ENCODE measurements around the gene TCF12.

TCF12 gene

DNA sequence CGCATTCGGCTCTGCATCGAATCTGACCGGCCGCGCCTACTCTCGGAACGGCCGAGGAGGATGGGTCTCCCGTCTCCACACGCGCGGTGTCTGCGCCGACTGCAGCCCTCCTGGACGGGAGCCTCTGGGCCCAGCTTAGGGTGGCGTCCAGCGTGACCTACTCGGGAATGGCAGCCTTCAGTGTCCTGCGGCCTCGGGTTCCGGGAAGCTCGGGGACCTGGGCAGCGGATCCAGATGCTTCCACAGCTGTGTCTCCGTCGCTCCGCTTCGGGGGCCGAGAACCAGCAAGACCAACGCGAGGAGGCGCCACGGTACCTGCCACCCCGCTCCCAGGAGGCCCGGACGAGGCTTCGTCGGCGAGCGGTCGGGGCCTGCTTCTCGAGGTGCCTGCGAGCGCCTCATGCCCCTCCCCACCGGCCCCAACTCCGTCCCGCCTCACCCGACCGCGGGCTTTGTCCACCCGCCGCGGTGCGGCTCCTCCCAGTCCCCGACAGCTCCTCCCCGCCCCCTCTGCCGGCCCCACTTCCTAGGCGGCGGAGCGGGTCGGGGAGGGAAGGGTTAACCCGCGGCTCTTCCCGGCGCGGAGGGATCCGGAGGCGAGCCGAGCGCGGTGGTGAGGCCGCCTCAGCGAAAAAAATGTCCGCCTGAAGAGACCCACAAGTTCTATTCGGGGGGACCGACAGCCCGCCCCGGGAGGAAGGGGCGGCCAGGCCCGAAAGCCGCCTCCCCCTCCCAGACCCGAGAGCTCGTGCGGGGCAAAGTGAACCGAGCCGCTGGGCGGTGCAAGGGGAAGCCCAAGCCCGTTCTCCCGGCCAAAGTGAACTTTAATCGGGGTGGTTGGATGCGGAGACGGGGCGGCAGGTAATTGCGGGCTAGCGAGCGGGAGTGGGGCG is at the start of gene TCF12:
Gene TCF12 (plus strand): TSS at position 599 of the 893 bp plus-strand sequence. CDS start 1,270 bp downstream, outside the sequence.
- DNase-seq = peak; percentile 67 to 88 (median 78)

DNA sequence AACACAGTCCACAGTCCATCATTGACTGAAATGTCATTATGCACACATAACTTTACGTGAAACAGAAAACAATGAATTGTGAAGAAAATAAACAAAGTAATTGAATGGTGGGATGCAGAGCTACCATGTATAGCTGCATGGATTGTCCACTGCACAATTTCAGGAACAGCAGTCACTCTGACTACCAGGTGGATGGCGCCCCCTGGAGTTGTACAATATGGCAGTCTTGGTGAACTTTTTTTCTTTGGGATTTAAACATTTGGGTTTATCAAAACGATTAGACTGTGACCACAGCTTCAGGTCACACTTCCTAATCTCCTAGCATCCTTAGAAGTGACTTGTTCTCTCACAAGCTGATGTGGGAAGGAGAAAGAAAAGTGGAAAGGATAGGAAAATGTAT is 48.9 kb upstream of the TCF12 start:
- DNase-seq = no peak

DNA sequence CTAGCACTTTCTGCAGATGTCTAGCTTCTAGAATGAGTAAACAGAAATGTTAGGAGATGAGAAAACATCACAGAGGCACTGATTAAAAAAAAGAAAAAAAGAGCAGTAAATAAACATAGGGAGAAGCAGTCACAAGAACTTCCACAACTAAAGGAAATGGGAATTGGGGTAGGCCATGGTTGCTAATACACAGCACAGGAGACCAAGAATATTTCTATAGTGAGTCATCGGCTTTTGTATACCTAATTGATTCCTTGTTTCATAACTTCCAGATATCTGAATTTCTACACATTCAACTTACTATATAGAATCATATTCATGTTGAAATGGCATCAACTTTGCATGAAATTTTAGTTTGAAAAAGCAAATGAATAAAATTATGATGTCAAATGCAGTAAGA is 47.3 kb upstream of the TCF12 start:
- no peak for DNase-seq

DNA sequence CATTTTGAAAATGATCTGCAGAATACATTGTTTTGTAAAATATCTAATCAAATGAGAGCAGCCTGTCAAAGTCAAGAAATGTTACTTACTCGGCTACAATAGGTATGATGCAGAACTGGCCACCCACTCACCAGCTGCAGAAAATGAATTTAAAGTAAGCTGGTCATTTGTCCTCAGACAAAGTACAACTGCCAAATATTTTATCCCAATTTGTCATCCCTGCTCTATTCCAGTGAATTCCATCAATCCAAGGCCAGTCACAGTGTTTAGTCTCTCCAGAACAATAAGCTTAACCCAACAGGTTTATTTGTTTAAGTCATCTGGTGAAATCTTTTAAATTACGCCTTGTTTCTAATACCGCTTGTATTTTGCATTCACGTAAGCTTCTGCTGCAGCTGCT is 46.6 kb upstream of the TCF12 start:
- DNase-seq = no peak

DNA sequence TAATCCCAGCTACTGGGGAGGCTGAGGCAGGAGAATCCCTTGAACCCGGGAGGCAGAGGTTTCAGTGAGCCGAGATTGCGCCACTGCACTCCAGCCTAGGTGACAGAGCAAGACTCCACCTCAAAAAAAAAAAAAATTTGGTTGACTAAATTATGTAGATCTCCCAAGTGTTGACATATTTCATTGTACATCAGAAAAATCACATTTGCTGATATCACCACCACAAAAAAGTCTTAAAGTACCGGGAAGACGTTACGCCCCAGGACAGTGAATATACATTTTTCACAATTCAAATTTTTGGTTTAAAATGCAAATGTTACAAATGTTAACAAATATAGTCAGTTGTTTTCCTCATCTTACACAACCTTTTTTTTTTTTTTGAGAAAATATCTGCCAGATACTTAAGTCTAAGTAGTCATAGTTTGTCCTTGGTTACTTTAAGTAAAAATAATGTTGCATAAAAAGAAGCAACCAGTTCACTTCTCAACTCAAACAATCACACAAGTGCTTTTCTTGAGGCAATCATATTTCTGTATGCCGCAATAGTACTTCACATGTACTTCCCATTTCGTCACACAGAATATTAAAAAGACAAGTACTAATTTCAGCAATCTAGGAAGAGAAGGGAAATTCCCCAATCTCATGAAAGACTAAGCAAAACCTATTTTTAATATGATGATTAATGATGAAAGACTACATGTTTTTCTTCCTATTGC is 41.0 kb upstream of the TCF12 start:
- DNase-seq = no peak

DNA sequence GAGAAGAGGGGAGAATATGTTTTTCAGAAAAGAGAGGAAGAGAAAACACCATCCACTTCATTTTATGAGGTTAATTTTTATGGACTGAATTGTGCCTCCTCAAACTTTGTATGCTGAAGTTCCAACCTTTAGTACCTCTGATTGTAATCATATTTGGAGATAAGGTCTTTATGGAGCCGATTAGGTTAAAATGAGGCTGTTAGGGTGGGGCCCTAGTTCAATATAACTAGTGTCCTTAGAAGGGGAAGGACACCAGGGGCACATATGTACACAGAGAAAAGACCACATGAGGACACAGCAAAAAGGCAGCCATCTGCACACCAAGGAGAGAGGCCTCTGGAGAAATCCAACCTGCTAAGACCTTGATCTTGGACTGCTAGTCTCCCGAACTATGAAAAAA is 38.9 kb upstream of the TCF12 start:
- no peak for DNase-seq

DNA sequence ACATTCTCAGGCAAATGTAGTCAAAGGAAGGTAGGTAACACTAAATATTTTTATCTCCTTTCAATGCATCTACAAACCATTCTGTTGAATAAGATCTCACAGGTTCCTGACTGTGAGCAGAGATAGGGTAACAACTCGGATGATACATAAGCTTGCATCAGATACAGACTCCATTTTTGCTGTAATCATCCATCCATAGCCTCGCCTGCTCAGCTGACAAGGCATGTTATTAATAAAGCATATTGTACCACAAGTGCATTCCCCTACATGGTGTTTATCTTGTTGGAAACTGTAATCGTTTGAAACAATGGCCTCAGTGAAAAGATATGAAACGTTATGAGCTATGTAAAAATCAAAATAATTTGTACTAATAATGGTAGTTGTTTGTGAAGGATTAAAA is 35.4 kb upstream of the TCF12 start:
- DNase-seq = no peak

DNA sequence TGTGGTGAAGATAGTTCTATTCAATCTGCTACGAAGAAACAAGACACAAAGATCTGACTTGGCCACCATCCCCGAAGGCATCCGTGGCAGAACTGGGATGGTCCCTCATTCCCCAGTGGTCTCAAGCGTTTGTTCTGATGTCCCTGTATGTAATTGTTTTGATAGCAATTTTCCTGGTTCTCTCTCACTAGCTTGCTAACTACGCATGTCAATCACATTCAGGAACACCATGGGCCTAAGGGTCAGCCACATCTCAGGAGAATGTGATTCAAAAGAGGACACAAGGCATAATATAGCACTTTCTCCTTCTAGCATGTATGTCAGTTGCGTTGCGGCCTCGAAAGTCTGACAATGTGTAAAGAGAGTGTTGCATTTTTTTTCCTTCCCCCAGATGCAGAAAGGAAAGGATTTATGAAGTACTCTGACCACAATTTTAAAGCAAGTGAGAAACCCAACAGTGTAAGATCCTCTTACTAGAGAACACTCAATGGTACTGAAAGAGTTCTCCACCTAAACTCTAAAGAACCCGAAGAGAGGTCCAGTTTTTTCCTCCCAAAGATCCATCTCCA is 32.0 kb upstream of the TCF12 start:
- DNase-seq = no peak

DNA sequence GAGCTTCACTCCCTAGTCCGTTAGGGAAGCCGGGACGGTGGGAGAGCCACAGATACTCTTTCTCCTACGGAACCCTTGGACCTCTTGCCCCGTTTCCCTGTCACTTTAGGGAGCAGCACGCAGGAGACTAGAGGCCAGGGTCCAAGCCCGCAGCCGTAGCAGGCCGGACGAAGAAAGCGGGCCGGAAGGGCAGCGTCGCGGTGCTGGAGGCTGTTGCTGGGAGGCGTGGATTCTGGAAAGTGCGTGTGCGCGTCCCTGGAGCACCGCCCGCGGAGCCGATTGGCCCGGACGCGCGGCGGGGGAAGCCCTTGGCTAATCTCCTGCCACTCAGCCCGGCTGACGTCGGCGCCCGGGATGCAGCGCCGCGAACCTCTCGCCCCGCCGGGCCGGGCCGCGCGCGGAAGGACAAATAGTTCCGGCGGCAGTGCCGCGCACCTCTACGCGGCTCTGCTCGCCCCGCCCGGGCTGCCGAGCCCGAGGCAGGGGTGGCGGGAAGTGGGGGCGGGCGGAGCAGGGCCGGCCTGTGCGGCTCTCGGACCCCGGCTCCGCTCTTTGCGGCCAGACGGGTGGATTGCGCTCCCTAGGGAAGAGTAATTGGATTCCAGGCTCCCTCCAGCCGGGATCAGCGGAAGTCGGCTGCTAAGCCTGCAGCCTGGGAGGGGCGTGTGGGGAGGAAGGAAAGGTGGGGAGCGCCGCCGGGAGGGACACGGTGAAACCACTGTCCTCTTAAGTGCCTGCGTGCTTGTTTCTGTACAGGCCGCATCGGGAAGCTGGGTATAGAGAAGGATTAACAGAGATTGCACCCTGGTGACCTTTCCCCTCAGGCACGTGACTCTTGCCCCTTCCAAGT is 31.3 kb upstream of the TCF12 start:
- DNase-seq = peak; percentile 35 to 64 (median 48)

DNA sequence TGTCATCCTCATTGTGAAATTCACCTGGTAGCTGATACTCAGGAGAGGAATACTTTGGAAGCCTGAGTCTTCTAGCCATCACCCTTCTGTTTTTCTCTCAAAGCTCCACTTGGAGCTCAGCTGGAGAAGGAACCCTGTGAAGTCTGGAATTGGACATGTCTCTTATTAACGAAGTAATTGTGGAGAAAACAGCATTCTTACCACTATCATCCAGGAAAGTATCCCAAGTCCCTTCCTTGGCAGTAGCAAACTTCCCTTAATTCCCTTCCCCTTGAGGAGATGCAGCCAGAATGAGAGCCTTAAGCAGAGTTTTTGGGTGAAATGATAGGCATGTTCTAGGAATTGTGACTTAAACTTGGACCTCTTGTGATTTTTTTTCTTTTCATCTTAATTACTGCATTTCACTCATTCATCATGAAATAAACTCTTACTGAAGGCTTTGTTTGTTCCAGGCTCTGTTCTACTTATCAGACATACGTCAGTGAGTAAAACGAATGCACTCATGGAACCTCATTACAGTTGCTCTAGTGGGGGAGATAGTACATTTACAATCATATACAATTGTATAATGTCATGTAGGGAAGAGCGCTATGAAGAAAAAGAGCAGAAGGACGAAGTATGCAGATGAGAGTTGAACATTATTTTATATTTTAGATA is 30.5 kb upstream of the TCF12 start:
- no peak for DNase-seq

DNA sequence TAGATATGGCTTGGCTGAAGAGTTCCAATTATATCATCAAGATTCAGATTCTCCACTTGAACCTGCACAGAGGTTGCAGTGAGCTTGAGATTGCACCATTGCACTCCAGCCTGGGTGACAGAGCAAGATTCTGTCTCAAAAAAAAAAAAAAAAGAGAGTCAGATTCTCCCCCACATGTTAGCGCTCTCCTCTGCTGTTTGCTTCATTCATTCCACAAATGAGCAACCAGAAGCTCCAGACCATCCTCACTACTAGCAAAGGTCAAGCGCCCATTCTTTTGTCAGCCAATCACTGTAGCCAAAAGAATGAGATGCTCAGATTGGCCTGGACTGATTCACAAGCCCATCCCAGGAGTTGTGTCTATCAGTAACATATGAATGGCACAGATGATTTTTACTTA is 28.4 kb upstream of the TCF12 start:
- no peak for DNase-seq

DNA sequence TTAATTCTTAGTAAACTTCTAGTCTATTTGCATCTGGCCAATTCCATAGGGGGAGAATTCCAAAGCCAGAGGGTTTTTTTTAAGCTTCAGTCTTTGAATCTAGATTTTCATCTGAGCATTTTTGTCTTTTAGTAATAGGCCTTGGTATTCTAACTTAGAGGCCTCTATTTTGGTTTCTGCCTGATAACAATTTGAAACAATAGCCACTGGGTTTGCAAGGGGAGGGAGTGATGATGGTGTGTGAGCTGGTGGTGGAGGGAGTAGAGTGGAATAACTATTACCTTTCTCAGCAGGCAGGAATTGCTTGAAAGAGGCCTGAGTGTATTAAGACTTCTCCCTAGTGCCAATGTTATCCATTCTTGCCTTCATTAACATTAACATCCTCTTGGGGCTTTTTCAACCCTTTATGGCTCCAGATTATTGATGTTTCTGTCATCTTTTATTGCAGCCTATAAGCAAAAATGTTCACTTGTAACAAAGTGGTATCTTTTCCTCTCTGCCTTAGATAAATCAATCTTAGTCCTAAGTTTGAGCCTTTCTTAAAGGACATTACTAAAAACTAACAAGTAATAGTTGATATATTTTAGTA is 26.5 kb upstream of the TCF12 start:
- DNase-seq = no peak

DNA sequence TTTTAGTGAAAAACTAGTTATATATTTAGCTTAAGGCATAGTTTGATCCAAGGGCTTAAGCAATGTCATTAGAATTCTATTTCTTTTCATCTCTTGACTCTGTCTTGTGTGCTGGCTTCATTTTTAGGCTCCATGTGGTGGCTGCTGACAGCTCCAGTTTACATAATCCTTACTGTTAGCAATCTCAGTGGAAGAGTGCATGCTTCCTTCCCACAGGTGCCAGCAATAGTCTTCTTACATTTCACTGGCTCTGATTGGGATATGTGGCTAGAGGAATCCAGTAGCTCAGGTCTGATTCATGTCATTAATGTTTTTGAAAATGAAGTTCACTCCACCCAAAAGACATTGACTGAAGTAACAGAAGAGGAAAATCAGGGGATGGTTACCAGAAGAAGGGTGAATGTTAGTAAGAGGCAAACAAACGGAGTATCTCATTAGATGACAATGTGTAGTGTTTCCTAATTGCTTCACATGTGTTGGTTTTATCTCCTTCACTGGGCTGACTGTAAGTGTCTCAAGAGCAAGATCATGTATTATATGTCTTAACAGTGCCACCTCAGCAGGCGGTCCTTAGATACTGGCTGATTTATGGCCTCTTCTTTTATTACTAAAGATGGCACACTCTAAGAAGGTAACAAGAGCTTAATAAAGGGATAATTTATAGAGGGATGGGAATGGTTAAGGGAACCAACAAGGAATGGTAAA is 25.6 kb upstream of the TCF12 start:
- DNase-seq = no peak

DNA sequence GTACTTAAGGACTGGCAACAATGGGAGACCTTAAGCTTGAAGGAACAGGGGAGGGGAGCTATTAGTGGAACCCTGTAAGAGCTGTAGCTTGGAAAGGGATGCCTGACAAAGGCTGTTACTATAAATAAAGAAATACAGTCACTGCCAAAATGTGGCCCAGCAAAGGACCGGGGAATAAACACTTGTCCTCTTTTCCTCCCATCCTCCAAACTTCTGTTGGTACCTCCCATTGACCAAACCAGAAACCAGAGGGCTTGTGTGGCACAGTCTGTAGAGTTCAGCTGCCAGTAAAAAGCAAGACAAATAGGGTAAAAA is 25.1 kb upstream of the TCF12 start:
- DNase-seq = no peak

DNA sequence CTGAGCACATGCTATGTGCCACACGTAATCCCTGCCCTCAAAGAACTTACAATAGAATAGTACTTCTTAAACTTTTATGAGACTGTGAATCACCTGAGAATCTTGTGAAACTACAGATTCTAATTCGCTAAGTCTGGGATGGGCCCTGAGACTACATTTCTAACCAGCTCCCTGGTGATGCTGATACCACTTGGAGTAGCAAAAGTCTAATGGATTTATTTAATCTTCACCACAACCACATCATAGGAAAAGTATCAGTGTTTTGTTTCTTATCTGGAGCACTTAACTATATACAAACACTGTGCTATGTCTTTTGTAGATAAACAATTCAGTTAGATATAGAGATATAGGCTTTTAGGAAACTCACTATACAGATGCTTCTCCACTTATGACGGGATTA is 23.8 kb upstream of the TCF12 start:
- no peak for DNase-seq

DNA sequence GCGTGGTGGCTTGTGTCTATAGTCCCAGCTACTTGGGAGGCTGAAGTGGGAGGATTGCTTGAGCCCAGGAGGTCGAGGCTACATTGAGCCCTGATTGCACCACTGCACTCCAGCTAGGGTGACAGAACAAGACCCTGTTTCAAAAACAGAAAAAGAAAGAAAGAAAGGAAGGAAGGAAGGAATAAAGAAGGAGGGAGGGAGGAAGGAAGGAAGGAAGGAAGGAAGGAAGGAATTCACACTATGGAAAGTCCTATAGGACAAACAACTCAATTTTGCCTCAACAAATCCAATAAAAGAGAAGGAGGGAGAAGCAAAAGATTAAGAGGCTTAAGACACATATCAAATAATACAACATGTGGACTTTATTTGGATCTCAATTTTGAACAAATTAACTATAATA is 16.5 kb upstream of the TCF12 start:
- no peak for DNase-seq

DNA sequence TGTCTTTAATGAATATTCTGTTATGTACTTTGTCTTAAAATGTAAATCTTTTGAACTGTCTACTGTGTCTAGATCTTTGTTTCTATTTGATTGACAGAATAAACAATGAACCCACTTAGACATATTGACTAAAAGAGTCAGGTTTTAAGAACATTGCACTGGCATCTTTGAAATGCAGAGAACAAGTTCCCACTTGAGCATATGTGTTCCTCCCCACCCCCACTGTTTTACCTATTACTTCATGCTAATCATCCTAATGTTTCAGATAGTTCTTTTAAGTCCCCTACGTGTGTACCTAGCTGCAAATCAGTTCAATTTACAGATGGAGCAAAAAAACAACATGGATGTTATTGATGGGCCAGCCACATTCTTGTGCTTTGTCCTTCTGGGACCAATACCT is 11.7 kb upstream of the TCF12 start:
- DNase-seq = no peak

DNA sequence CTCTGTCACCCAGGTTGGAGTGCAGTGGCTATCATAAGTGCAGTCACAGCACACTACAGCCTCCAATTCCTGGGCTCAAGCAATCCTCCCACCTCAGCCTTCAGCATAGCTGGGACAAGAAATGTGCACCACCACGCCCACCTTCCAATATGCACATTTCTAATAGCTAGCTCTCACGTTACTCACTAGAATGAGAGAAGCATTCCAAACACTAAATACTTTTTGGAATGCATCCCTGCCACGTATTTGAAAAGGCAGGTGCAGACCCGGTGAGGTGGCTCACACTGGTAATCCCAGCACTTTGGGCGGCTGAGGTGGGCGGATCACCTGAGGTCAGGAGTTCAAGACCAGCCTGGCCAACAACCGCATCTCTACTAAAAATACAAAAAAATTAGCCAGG is 7.6 kb upstream of the TCF12 start:
- no peak for DNase-seq

DNA sequence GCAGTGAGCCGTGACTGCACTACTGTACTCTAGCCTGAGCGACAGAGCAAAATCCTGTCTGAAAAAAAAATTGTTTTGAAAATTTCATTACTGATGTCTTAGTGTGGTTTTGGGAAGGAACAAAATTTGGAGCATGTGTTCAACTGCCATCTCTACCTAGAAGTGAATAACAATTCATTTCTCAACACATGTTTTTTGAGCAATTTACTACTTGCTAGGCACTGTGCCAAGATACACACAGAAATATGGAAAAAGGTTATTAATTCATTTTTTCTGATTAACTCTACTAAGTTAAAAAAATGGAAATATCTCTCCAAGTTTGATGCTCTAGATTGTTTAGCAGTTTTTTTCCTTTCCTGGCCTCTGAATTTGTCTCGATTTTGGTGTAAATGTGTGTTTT is 5.2 kb upstream of the TCF12 start:
- DNase-seq = no peak

DNA sequence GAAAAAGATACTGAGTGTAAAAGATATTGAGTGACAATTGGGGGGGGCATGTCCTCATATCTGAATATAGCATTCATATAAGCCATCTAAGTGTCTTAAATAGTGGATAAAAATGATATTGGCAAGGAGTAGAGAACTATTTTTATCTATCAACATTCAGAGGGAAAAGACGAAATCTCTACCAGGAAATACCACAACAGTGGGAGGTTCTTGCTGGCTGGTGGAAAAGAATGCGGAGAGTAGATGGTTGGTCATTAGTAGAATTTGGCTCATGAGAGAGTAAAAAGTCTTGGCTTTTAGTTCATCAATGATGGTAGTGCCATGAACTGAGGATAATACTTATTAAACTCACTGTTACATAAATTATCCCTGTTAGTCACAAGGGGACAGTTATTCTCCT is 4.8 kb upstream of the TCF12 start:
- no peak for DNase-seq

DNA sequence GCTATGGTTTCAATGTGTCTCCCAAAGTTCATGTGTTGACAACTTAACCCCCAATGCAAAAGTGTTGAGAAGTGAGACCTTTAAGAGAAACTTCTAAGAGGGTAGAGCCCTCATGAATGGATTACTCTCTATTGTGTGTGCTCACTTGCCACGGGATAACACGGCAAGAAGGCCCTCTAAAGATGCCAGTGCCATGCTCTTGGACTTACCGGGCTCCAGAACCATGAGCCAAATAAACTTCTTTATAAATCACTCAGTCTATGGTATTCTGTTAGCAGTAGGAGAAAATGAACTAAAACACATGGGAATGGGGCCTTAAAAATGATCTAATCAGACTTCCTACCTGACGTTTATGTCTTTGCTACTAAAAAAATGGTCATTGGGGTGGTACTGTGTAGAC is 2.6 kb upstream of the TCF12 start:
- no peak for DNase-seq

All from activated naive CD4-positive, alpha-beta T cell (primary cell).